ENCODE results near the gene CALR. TPM values are rescaled to one million over a fixed set of nuclear protein-coding genes. Genes with fewer than 3 reads are reported as not detected.

The CALR gene
- total RNA-seq, 2 donors from 2014 or later = 873 to 1,303 TPM

GRCh38 chr19:12891553-12892021, 46.8 kb upstream of the CALR start:
- Histone ChIP-seq H3K27ac (ENCODE audit: low read depth, low read length) (no peak overlapping the region), H3K4me1 (ENCODE audit: control insufficient read depth, insufficient read depth, low read length) (no peaks in the 10 kb centered on the region), H3K9ac (ENCODE audit: extremely low read depth, low read length, poor library complexity, severe bottlenecking) (peak overlapping the region; percentile 57), H3K4me3 (ENCODE audit: low read length) (peak overlapping the region; percentile 91), H3K36me3 (ENCODE audit: control insufficient read depth, insufficient read depth, low read length) (peaks cover 25% of the 10 kb centered on the region), H3K27me3 (ENCODE audit: control insufficient read depth, insufficient read depth, low read length, poor library complexity, severe bottlenecking) (peaks cover 16% of the 10 kb centered on the region), H3K9me3 (ENCODE audit: control insufficient read depth, low read length) (no peaks in the 10 kb centered on the region)
- H3K4me3 Mint-ChIP-seq = peak overlapping the region; percentile 97
- H3K36me3 Mint-ChIP-seq (ENCODE audit: low read depth) = peaks cover 18% of the 10 kb centered on the region
- WGBS, 2 experiments (ENCODE audit: insufficient coverage in 1 of 2, insufficient read length in 1 of 2) = 9 to 21% methylated on average over 18 to 26 of the region's 26 CpGs
- peak; percentile 66 for DNase-seq
- TF ChIP-seq CTCF (conservative IDR thresholded peaks at IDR 0.05) = no peak
- H3K4me1 Mint-ChIP-seq = peaks cover 9% of the 10 kb centered on the region
- H3K27me3 Mint-ChIP-seq (ENCODE audit: insufficient read depth) = peaks cover 9% of the 10 kb centered on the region
- H3K27ac Mint-ChIP-seq = peak overlapping the region; percentile 98
- no peaks in the 10 kb centered on the region for H3K9me3 Mint-ChIP-seq

- H3K4me1 ChIP-seq (ENCODE audit: control insufficient read depth, insufficient read depth, low read length) = no peaks in the 10 kb centered on the region
- H3K36me3 ChIP-seq (ENCODE audit: control insufficient read depth, insufficient read depth, low read length) = peaks cover 35% of the 10 kb centered on the region
- H3K27ac ChIP-seq (ENCODE audit: low read depth, low read length) = no peak overlapping the region
- H3K27me3 ChIP-seq (ENCODE audit: control insufficient read depth, insufficient read depth, low read length, poor library complexity, severe bottlenecking) = no peaks in the 10 kb centered on the region
- Mint-ChIP-seq H3K36me3 (ENCODE audit: low read depth) (peaks cover 25% of the 10 kb centered on the region), H3K27me3 (ENCODE audit: insufficient read depth) (no peaks in the 10 kb centered on the region), H3K9me3 (no peaks in the 10 kb centered on the region), H3K27ac (no peak overlapping the region), H3K4me3 (no peak overlapping the region), H3K4me1 (peaks cover 5% of the 10 kb centered on the region)
- 91 to 98% methylated on average over 4 to 5 of the region's 5 CpGs for WGBS, 2 experiments (ENCODE audit: insufficient coverage in 1 of 2, insufficient read length in 1 of 2)
- no peaks in the 10 kb centered on the region for H3K9me3 ChIP-seq (ENCODE audit: control insufficient read depth, low read length)
- no peak for DNase-seq
- H3K9ac ChIP-seq (ENCODE audit: extremely low read depth, low read length, poor library complexity, severe bottlenecking) = no peak overlapping the region
- no peak for TF ChIP-seq CTCF (conservative IDR thresholded peaks at IDR 0.05)
- no peak overlapping the region for H3K4me3 ChIP-seq (ENCODE audit: low read length)
These were observed 44.8 kb upstream of the CALR start for GRCh38 chr19:12893582-12893981.

GRCh38 chr19:12896460-12896859, 41.9 kb upstream of the CALR start:
- H3K27me3 ChIP-seq (ENCODE audit: control insufficient read depth, insufficient read depth, low read length, poor library complexity, severe bottlenecking) = no peaks in the 10 kb centered on the region
- no peaks in the 10 kb centered on the region for H3K9me3 Mint-ChIP-seq
- no peak overlapping the region for H3K27ac ChIP-seq (ENCODE audit: low read depth, low read length)
- 94 to 97% methylated on average over 17 of the region's 17 CpGs for WGBS, 2 experiments (ENCODE audit: insufficient coverage in 1 of 2, insufficient read length in 1 of 2)
- H3K4me3 ChIP-seq (ENCODE audit: low read length) = no peak overlapping the region
- peaks cover 5% of the 10 kb centered on the region for H3K4me1 Mint-ChIP-seq
- H3K27ac Mint-ChIP-seq = no peak overlapping the region
- no peaks in the 10 kb centered on the region for H3K4me1 ChIP-seq (ENCODE audit: control insufficient read depth, insufficient read depth, low read length)
- H3K9me3 ChIP-seq (ENCODE audit: control insufficient read depth, low read length) = no peaks in the 10 kb centered on the region
- H3K36me3 ChIP-seq (ENCODE audit: control insufficient read depth, insufficient read depth, low read length) = peaks cover 43% of the 10 kb centered on the region
- no peak overlapping the region for H3K9ac ChIP-seq (ENCODE audit: extremely low read depth, low read length, poor library complexity, severe bottlenecking)
- peaks cover 44% of the 10 kb centered on the region for H3K36me3 Mint-ChIP-seq (ENCODE audit: low read depth)
- TF ChIP-seq CTCF (conservative IDR thresholded peaks at IDR 0.05) = no peak
- DNase-seq = no peak
- no peaks in the 10 kb centered on the region for H3K27me3 Mint-ChIP-seq (ENCODE audit: insufficient read depth)
- no peak overlapping the region for H3K4me3 Mint-ChIP-seq

All from endodermal cell (in vitro differentiated cells).